IMR-90 (cell line): ENCODE results near the gene HERC4. TPM values are rescaled to one million over a fixed set of nuclear protein-coding genes. Genes with fewer than 3 reads are reported as not detected.

ENCODE experiments used
- ATAC-seq: fragments of 200-7000 bp; cut with Tn5 transposase; 2 replicates; pipeline ENCODE4 v1.9.1; 2020; ENCODE audit warnings: low read depth, mild to moderate bottlenecking, moderate library complexity
- BruUV-seq: library from RNA; stranded (reverse); fragments of 400-500 nt; replicated peaks from 2 replicates; lab custom pipeline; 2021; lab: Mats Ljungman, UMichigan
- CTCF ChIA-PET: fragments of 300-600 bp; formaldehyde crosslinking; extraction: SDS; loops from one replicate; lab custom pipeline; 2021; ENCODE audit warnings: antibody characterized with exemption; lab: Yijun Ruan, JAX
- POLR2A ChIA-PET: fragments of 300-600 bp; sonication (Branson Sonifier 250); formaldehyde crosslinking; loops from one replicate; lab custom pipeline; 2022; ENCODE audit warnings: antibody characterized with exemption; ENCODE audit not compliant: unreplicated experiment; lab: Charles Lee
- DNase-seq: peaks from one replicate; pipeline ENCODE4 v3.0.0; 2013
- H2AFZ ChIP-seq: replicated peaks from 2 replicates; pipeline ENCODE3; 2013; ENCODE audit warnings: low read length, mild to moderate bottlenecking; ENCODE audit not compliant: poor library complexity
- H2AK5ac ChIP-seq: 2 replicates; pipeline ENCODE4 v1.6.1; 2013; ENCODE audit warnings: low read depth, low read length, inconsistent platforms
- H2AK9ac ChIP-seq: replicated peaks from 2 replicates; pipeline ENCODE3; 2013; ENCODE audit warnings: mild to moderate bottlenecking, low read depth, low read length, moderate library complexity; ENCODE audit not compliant: poor library complexity
- H2BK120ac ChIP-seq: 2 replicates; pipeline ENCODE4 v1.6.1; 2013; ENCODE audit warnings: low read depth, low read length, inconsistent platforms
- H2BK15ac ChIP-seq: 3 replicates; pipeline ENCODE4 v1.6.1; 2013; ENCODE audit warnings: low read depth, low read length, inconsistent platforms
- H2BK20ac ChIP-seq: 2 replicates; pipeline ENCODE4 v1.6.1; 2013; ENCODE audit warnings: low read depth, mild to moderate bottlenecking, inconsistent platforms, low read length, moderate library complexity
- H2BK5ac ChIP-seq: 2 replicates; pipeline ENCODE4 v1.6.1; 2013; ENCODE audit warnings: mild to moderate bottlenecking, low read depth, low read length, inconsistent platforms; ENCODE audit not compliant: poor library complexity, severe bottlenecking
- H3K14ac ChIP-seq: replicated peaks from 2 replicates; pipeline ENCODE4 v1.6.1; 2013; ENCODE audit warnings: low read depth, low read length, inconsistent platforms
- H3K18ac ChIP-seq: 2 replicates; pipeline ENCODE4 v1.6.1; 2013; ENCODE audit warnings: low read depth, low read length, control low read depth
- H3K23ac ChIP-seq: 2 replicates; pipeline ENCODE4 v1.6.1; 2013; ENCODE audit warnings: low read depth, low read length, inconsistent platforms
- H3K27ac ChIP-seq: 2 replicates; pipeline ENCODE4 v1.5.1; 2013; ENCODE audit warnings: mild to moderate bottlenecking, control low read depth, low read length; ENCODE audit not compliant: insufficient read depth
- H3K27me3 ChIP-seq: 2 replicates; pipeline ENCODE4 v1.6.1; 2013; ENCODE audit warnings: low read length; ENCODE audit not compliant: control insufficient read depth, insufficient read depth
- H3K36me3 ChIP-seq: 2 replicates; pipeline ENCODE4 v1.6.1; 2013; ENCODE audit warnings: low read length, mixed read lengths; ENCODE audit not compliant: control insufficient read depth, insufficient read depth
- H3K4ac ChIP-seq: 2 replicates; pipeline ENCODE4 v1.6.1; 2013; ENCODE audit warnings: low read depth, low read length, inconsistent platforms
- H3K4me1 ChIP-seq: 2 replicates; pipeline ENCODE4 v1.6.1; 2013; ENCODE audit warnings: low read length, mixed read lengths; ENCODE audit not compliant: control insufficient read depth, insufficient read depth
- H3K4me2 ChIP-seq: 2 replicates; pipeline ENCODE4 v1.6.1; 2013; ENCODE audit warnings: low read depth, mild to moderate bottlenecking, control low read depth, low read length, moderate library complexity
- H3K4me3 ChIP-seq: 2 replicates; pipeline ENCODE4 v1.5.1; 2013; ENCODE audit warnings: low read depth, mild to moderate bottlenecking, control low read depth, low read length, moderate library complexity; ENCODE audit not compliant: insufficient read depth
- H3K56ac ChIP-seq: 2 replicates; pipeline ENCODE4 v1.6.1; 2013; ENCODE audit warnings: low read length, inconsistent platforms; ENCODE audit not compliant: insufficient read depth; ENCODE audit errors: extremely low read depth
- H3K79me1 ChIP-seq, 2 experiments: 2 replicates each; pipeline ENCODE4 v1.6.1; 2013; ENCODE audit warnings: low read length in 2 of 2, inconsistent platforms in 1 of 2, low read depth in 1 of 2
- H3K9ac ChIP-seq: 2 replicates; pipeline ENCODE4 v1.6.1; 2013; ENCODE audit warnings: low read depth, low read length, control low read depth
- H3K9me1 ChIP-seq: 2 replicates; pipeline ENCODE4 v1.6.1; 2013; ENCODE audit warnings: low read length, inconsistent platforms; ENCODE audit not compliant: insufficient read depth
- H3K9me3 ChIP-seq: 2 replicates; pipeline ENCODE4 v1.6.1; 2013; ENCODE audit warnings: low read length; ENCODE audit not compliant: control insufficient read depth, insufficient read depth
- H4K20me1 ChIP-seq: 2 replicates; pipeline ENCODE4 v1.6.1; 2013; ENCODE audit warnings: low read length, inconsistent platforms; ENCODE audit not compliant: insufficient read depth
- H4K5ac ChIP-seq: 2 replicates; pipeline ENCODE4 v1.6.1; 2013; ENCODE audit warnings: mild to moderate bottlenecking, low read depth, low read length, control low read depth
- H4K8ac ChIP-seq, 2 experiments: 2 replicates each; pipeline ENCODE4 v1.6.1; 2013; ENCODE audit warnings: low read depth in 2 of 2, low read length in 2 of 2, control low read depth in 1 of 2, inconsistent platforms in 1 of 2
- H4K91ac ChIP-seq: 2 replicates; pipeline ENCODE4 v1.6.1; 2013; ENCODE audit warnings: low read depth, low read length, inconsistent platforms; ENCODE audit not compliant: insufficient read depth
- CEBPB ChIP-seq: IDR thresholded peaks from 2 replicates; pipeline ENCODE4 v1.6.1; 2012; ENCODE audit warnings: low read depth, low read length, improper control_type of control experiment
- CHD1 ChIP-seq: IDR thresholded peaks from 2 replicates; pipeline ENCODE4 v1.6.1; 2012; ENCODE audit warnings: low read depth, low read length, improper control_type of control experiment
- MAZ ChIP-seq: IDR thresholded peaks from 2 replicates; pipeline ENCODE4 v1.6.1; 2012; ENCODE audit warnings: low read depth, mild to moderate bottlenecking, low read length, improper control_type of control experiment, moderate library complexity, borderline replicate concordance
- MXI1 ChIP-seq: IDR thresholded peaks from 2 replicates; pipeline ENCODE4 v1.6.1; 2012; ENCODE audit warnings: low read depth, mild to moderate bottlenecking, low read length, moderate library complexity, borderline replicate concordance
- NFE2L2 ChIP-seq: fragments of 150-350 bp; IDR thresholded peaks from 2 replicates; pipeline ENCODE4 v1.6.1; 2016; ENCODE audit warnings: low read depth, mild to moderate bottlenecking, low read length
- POLR2A ChIP-seq: IDR thresholded peaks from 2 replicates; pipeline ENCODE4 v1.6.1; 2012; ENCODE audit warnings: mild to moderate bottlenecking, low read depth, low read length
- RCOR1 ChIP-seq: IDR thresholded peaks from 2 replicates; pipeline ENCODE4 v1.6.1; 2012; ENCODE audit warnings: mild to moderate bottlenecking, low read length, improper control_type of control experiment; ENCODE audit not compliant: insufficient replicate concordance
- SMC3 ChIP-seq: fragments of 150-350 bp; IDR thresholded peaks from 2 replicates; pipeline ENCODE4 v1.6.1; 2016; ENCODE audit warnings: low read depth, mild to moderate bottlenecking, antibody characterized with exemption, low read length, moderate library complexity
- WGBS, 2 experiments: methylation state at CpG; one replicate each; pipeline versions ENCODE4 v1.1.5 to v1.1.7; 2013; ENCODE audit warnings: missing lambda C conversion rate in 2 of 2; ENCODE audit not compliant: insufficient read length in 1 of 2; ENCODE audit errors: extremely low coverage in 2 of 2; 5-methylcytosine and 5-hydroxymethylcytosine counted together
- dilution Hi-C: fragments of 300-500 bp; cut with HindIII; formaldehyde crosslinking; loops from one replicate; pipeline ENCODE4 v1.14.3; 2018; ENCODE audit warnings: low sequenced_read_pairs; ENCODE audit not compliant: unreplicated experiment
- in situ Hi-C: fragments of 300-500 bp; cut with MboI; formaldehyde crosslinking; loops from 3 replicates; pipeline ENCODE4 v1.14.3; 2019; ENCODE audit warnings: low sequenced_read_pairs, inconsistent platforms, mixed read lengths
- intact Hi-C: fragments of 100-400 bp; cut with micrococcal nuclease; formaldehyde crosslinking; loops from 2 replicates; pipeline ENCODE4 v1.10.0; 2022
- polyA plus RNA-seq, 3 experiments: library from polyadenylated mRNA; depleted of rRNA; stranded (reverse); fragments of >200 nt; gene quantifications; 2 replicates each; pipeline ENCODE4 v1.2.3, GENCODE V29; 2012; ENCODE audit warnings: low replicate concordance in 1 of 3
- total RNA-seq: library from RNA; depleted of rRNA; stranded (reverse); fragments of >200 nt; gene quantifications from 2 replicates; pipeline ENCODE4 v1.2.3, GENCODE V29; 2012
- TF ChIP-seq, protein P1 (sequence below): fragments of 150-350 bp; IDR thresholded peaks from 2 replicates; pipeline ENCODE4 v1.6.1; 2016; ENCODE audit warnings: low read depth, mild to moderate bottlenecking, low read length, moderate library complexity, borderline replicate concordance
- TF ChIP-seq, protein P2 (sequence below): fragments of 150-350 bp; IDR thresholded peaks from 2 replicates; pipeline ENCODE4 v1.6.1; 2017; ENCODE audit warnings: mild to moderate bottlenecking, antibody characterized with exemption, low read length, low read depth
- TF ChIP-seq, protein P3 (sequence below): conservative IDR thresholded peaks from 2 replicates; pipeline ENCODE4 v1.5.1; 2012; ENCODE audit warnings: mild to moderate bottlenecking, low read depth, low read length, improper control_type of control experiment

HERC4 gene
- total and polyA plus RNA-seq, 2 of the 4 experiments (the other 2 are of a cell fraction): 66.6 to 92.8 TPM

DNA sequence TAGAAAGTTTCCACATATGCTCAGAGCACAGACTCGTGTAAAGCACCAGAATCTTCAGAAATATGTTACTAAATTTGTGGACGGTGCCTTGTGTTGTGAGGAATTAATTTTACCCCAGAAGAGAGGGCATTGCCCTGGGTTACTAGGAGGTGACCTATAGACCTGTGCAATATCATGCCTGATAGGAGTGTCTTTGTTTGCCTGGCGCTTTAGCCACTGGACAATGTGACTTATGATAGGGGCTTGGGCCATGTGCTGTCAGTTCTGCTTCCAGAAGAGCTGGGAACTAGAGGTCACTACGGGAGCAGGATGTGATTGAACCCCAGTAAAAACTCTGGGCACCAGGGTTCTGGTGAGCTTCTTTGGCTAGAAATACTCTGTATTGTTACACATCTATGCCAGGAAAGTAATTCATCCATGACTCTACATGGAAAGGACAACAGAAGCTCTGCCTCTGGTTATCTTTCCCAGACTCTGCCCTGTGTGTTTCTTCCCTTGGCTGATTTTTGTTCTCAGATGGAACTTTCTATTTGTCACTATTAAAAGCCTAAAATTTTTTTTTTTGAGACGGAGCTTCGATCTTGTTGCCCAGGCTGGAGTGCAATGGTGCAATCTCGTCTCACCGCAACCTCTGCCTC, 115.1 kb downstream of the HERC4 start:
- TF ChIP-seq RCOR1 (no peak), SMC3 (no peak), MXI1 (no peak), CHD1 (no peak), MAZ (no peak), NFE2L2 (no peak), POLR2A (no peak), CEBPB (no peak)
- TF ChIP-seq, protein P1, sequence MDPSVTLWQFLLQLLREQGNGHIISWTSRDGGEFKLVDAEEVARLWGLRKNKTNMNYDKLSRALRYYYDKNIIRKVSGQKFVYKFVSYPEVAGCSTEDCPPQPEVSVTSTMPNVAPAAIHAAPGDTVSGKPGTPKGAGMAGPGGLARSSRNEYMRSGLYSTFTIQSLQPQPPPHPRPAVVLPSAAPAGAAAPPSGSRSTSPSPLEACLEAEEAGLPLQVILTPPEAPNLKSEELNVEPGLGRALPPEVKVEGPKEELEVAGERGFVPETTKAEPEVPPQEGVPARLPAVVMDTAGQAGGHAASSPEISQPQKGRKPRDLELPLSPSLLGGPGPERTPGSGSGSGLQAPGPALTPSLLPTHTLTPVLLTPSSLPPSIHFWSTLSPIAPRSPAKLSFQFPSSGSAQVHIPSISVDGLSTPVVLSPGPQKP: no peak
- TF ChIP-seq, protein P2, sequence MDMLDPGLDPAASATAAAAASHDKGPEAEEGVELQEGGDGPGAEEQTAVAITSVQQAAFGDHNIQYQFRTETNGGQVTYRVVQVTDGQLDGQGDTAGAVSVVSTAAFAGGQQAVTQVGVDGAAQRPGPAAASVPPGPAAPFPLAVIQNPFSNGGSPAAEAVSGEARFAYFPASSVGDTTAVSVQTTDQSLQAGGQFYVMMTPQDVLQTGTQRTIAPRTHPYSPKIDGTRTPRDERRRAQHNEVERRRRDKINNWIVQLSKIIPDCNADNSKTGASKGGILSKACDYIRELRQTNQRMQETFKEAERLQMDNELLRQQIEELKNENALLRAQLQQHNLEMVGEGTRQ: no peak
- TF ChIP-seq, protein P3, sequence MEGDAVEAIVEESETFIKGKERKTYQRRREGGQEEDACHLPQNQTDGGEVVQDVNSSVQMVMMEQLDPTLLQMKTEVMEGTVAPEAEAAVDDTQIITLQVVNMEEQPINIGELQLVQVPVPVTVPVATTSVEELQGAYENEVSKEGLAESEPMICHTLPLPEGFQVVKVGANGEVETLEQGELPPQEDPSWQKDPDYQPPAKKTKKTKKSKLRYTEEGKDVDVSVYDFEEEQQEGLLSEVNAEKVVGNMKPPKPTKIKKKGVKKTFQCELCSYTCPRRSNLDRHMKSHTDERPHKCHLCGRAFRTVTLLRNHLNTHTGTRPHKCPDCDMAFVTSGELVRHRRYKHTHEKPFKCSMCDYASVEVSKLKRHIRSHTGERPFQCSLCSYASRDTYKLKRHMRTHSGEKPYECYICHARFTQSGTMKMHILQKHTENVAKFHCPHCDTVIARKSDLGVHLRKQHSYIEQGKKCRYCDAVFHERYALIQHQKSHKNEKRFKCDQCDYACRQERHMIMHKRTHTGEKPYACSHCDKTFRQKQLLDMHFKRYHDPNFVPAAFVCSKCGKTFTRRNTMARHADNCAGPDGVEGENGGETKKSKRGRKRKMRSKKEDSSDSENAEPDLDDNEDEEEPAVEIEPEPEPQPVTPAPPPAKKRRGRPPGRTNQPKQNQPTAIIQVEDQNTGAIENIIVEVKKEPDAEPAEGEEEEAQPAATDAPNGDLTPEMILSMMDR: no peak
- DNase-seq (no peak), ATAC-seq (no peak)
- H2AK5ac ChIP-seq: no peak overlapping the region
- H2AK9ac ChIP-seq: no peak overlapping the region
- H3K18ac ChIP-seq: no peak overlapping the region
- H2BK15ac ChIP-seq: no peak overlapping the region
- no peak overlapping the region for H3K9ac ChIP-seq
- no peaks in the 10 kb centered on the region for H4K20me1 ChIP-seq
- H3K4ac ChIP-seq: no peak overlapping the region
- ChIA-PET CTCF (no interaction called here), POLR2A (no interaction called here)
- no CpG with 5 or more reads among the region's 8 CpGs for WGBS, 2 experiments
- H3K23ac ChIP-seq: no peak overlapping the region
- intact Hi-C loops: no loop called here
- no peaks in the 10 kb centered on the region for H3K27me3 ChIP-seq
- H3K56ac ChIP-seq: no peak overlapping the region
- H2BK20ac ChIP-seq: no peak overlapping the region
- H3K79me1 ChIP-seq: peaks cover 0 to 7% of the 10 kb centered on the region in 2 experiments; a peak in 2 of 4 replicates
- no peak overlapping the region for H3K4me2 ChIP-seq
- no peaks in the 10 kb centered on the region for H3K9me3 ChIP-seq
- in situ Hi-C loops: no loop called here
- no peaks in the 10 kb centered on the region for H3K4me1 ChIP-seq
- H2BK120ac ChIP-seq: no peak overlapping the region
- H3K27ac ChIP-seq: no peak overlapping the region
- no peak overlapping the region for H4K91ac ChIP-seq
- BruUV-seq: no TSS peak
- H3K36me3 ChIP-seq: peaks cover 17% of the 10 kb centered on the region
- no peak overlapping the region for H2BK5ac ChIP-seq
- H3K4me3 ChIP-seq: no peak overlapping the region
- H4K5ac ChIP-seq: no peak overlapping the region
- H4K8ac ChIP-seq: no peak overlapping the region
- H3K9me1 ChIP-seq: peaks cover 3% of the 10 kb centered on the region; the same call in 1 of the 2 replicates
- H2AFZ ChIP-seq: no peak overlapping the region
- H3K14ac ChIP-seq: no peak overlapping the region
- dilution Hi-C loops: no loop called here
